GM21529 (cell line): ENCODE data around the gene SLC5A6.
"Not testable (repeated sequence)": the region's sequence is repeated elsewhere in the genome, so short reads cannot be mapped to it uniquely, and the experiment has no call there.

ENCODE experiments used
- ATAC-seq: cut with Tn5 transposase; IDR thresholded peaks from one replicate; pipeline ENCODE4 v1.9.1; 2021; ENCODE audit not compliant: unreplicated experiment

The SLC5A6 gene

GRCh38 chr2:27208486-27209050 is 3.5 kb downstream of the SLC5A6 start:
- ATAC-seq, result no peak

GRCh38 chr2:27206346-27206745 is 5.7 kb downstream of the SLC5A6 start:
- no peak for ATAC-seq

- no peak for ATAC-seq
These were observed 6.9 kb downstream of the SLC5A6 start for GRCh38 chr2:27205206-27205605.

GRCh38 chr2:27204566-27204965 is 7.5 kb downstream of the SLC5A6 start:
- ATAC-seq, result no peak

- ATAC-seq, result no peak
These were observed 8.3 kb downstream of the SLC5A6 start for GRCh38 chr2:27203741-27204140.

- no peak for ATAC-seq
These were observed 9.2 kb downstream of the SLC5A6 start for GRCh38 chr2:27202854-27203253.

GRCh38 chr2:27201675-27202074 is 10.4 kb downstream of the SLC5A6 start:
- ATAC-seq, result no peak

- no peak for ATAC-seq
These were observed 12.8 kb downstream of the SLC5A6 start for GRCh38 chr2:27199241-27199640.

GRCh38 chr2:27198627-27199026 is 13.4 kb downstream of the SLC5A6 start:
- no peak for ATAC-seq

- not testable (repeated sequence) for ATAC-seq
These were observed 14.0 kb downstream of the SLC5A6 start for GRCh38 chr2:27198068-27198467.

- ATAC-seq, result not testable (repeated sequence)
These were observed 16.3 kb downstream of the SLC5A6 start for GRCh38 chr2:27195799-27196198.

- ATAC-seq, result no peak
These were observed 17.3 kb downstream of the SLC5A6 start for GRCh38 chr2:27194538-27195354.

- no peak for ATAC-seq
These were observed 20.8 kb downstream of the SLC5A6 start for GRCh38 chr2:27191070-27191829.

GRCh38 chr2:27189989-27190388 is 22.1 kb downstream of the SLC5A6 start:
- no peak for ATAC-seq

GRCh38 chr2:27186613-27187345 is 25.3 kb downstream of the SLC5A6 start:
- no peak for ATAC-seq

- no peak for ATAC-seq
These were observed 26.6 kb downstream of the SLC5A6 start for GRCh38 chr2:27185331-27186026.

- ATAC-seq, result no peak
These were observed 28.0 kb downstream of the SLC5A6 start for GRCh38 chr2:27184115-27184514.

- ATAC-seq, result no peak
These were observed 29.7 kb downstream of the SLC5A6 start for GRCh38 chr2:27182346-27182745.

- ATAC-seq, result no peak
These were observed 32.6 kb downstream of the SLC5A6 start for GRCh38 chr2:27179344-27180000.

- ATAC-seq, result no peak
These were observed 33.6 kb downstream of the SLC5A6 start for GRCh38 chr2:27178469-27178868.
